ENCODE data around the gene LHFPL3.

Gene LHFPL3

DNA sequence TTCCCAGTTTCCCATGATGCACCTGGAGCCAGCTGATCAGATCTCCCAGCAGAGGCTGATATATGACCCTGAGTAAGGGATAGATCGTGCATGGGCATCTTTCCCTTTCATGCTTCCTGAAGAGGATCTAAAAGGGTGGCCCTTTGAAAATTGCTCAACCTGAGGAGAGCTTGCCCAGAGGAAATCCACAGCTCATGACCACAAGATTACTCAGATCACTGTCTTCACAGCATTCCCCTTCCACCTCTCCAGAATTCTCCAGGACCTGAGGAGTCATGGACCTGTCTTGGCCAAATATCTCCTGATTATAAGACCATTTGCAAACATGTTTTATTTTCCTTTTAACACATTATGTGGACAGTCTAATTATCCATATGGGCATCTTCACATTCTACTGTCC is 328.1 kb downstream of the LHFPL3 start:
- TF ChIP-seq CTCF (IDR thresholded peaks at IDR 0.05; ENCODE audit: extremely low read depth, insufficient read depth, missing control alignments) = no peak
- in situ Hi-C loops (cut with MboI; ENCODE audit: low pct_unique_long_range_greater_than_20kb, low sequenced_read_pairs, unreplicated experiment) = no loop called here
- DNase-seq (ENCODE audit: low spot score) = no peak

DNA sequence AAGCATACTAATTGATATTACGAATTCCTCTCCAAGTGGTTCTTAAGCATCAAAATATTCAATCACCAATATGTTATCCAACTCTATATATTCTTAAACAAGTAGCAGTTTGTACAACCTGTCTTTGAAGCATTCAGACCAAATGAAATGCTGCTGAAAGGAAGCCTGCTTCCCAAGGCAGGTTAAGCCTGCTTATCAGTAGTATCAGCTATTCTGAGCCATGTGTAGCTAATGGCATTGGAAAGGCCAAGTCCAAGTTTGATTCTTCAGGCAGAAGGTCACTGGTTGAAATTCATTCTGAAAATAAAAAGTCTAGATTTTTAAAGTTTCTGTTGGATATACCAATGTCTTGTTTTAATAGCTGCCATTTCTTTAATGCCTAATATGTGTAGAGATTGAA is 328.7 kb downstream of the LHFPL3 start:
- no peak for TF ChIP-seq CTCF (IDR thresholded peaks at IDR 0.05; ENCODE audit: extremely low read depth, insufficient read depth, missing control alignments)
- no peak for DNase-seq (ENCODE audit: low spot score)
- in situ Hi-C loops (cut with MboI; ENCODE audit: low pct_unique_long_range_greater_than_20kb, low sequenced_read_pairs, unreplicated experiment) = no loop called here

- no peak for DNase-seq (ENCODE audit: low spot score)
- in situ Hi-C loops (cut with MboI; ENCODE audit: low pct_unique_long_range_greater_than_20kb, low sequenced_read_pairs, unreplicated experiment) = no loop called here
Measured at GRCh38 chr7:104661575-104661974, 333.2 kb downstream of the LHFPL3 start.

GRCh38 chr7:104664648-104665047 is 336.2 kb downstream of the LHFPL3 start:
- TF ChIP-seq CTCF (IDR thresholded peaks at IDR 0.05; ENCODE audit: extremely low read depth, insufficient read depth, missing control alignments) = no peak
- in situ Hi-C loops (cut with MboI; ENCODE audit: low pct_unique_long_range_greater_than_20kb, low sequenced_read_pairs, unreplicated experiment) = no loop called here
- DNase-seq (ENCODE audit: low spot score) = no peak

More at GRCh38 chr7:104661575-104661974, 333.2 kb downstream of the LHFPL3 start:
- TF ChIP-seq CTCF (IDR thresholded peaks at IDR 0.05; ENCODE audit: extremely low read depth, insufficient read depth, missing control alignments) = no peak

- in situ Hi-C loops (cut with MboI; ENCODE audit: low pct_unique_long_range_greater_than_20kb, low sequenced_read_pairs, unreplicated experiment) = no loop called here
- no peak for DNase-seq (ENCODE audit: low spot score)
- TF ChIP-seq CTCF (IDR thresholded peaks at IDR 0.05; ENCODE audit: extremely low read depth, insufficient read depth, missing control alignments) = no peak
Measured at GRCh38 chr7:104677587-104677986, 349.2 kb downstream of the LHFPL3 start.

GRCh38 chr7:104679085-104679484 is 350.7 kb downstream of the LHFPL3 start:
- in situ Hi-C loops (cut with MboI; ENCODE audit: low pct_unique_long_range_greater_than_20kb, low sequenced_read_pairs, unreplicated experiment) = no loop called here
- no peak for TF ChIP-seq CTCF (IDR thresholded peaks at IDR 0.05; ENCODE audit: extremely low read depth, insufficient read depth, missing control alignments)
- DNase-seq (ENCODE audit: low spot score) = no peak

DNA sequence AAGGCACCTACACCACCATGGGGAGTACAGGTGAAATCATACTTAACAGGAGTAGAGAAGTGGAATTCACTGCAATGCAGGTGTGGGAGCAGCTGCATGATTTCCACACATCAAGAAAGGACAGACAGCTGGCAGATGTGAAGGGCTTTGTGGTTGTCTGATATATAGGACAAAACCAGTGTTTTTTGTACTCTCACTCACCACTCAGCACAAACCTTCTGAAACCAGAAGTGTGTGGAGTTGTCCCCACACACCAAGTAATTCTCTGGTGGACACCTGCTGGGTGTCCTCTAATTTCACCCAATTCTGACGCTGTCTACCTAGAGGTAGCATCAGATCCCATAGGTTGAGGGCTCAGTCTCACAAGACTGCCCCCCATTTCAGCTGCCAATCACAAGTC is 357.9 kb downstream of the LHFPL3 start:
- in situ Hi-C loops (cut with MboI; ENCODE audit: low pct_unique_long_range_greater_than_20kb, low sequenced_read_pairs, unreplicated experiment) = no loop called here
- no peak for TF ChIP-seq CTCF (IDR thresholded peaks at IDR 0.05; ENCODE audit: extremely low read depth, insufficient read depth, missing control alignments)
- no peak for DNase-seq (ENCODE audit: low spot score)

Measured in GM13977 (cell line).